Measurements from ENCODE around the gene MON1B.
"Not testable (repeated sequence)": the region's sequence is repeated elsewhere in the genome, so short reads cannot be mapped to it uniquely, and the experiment has no call there.

Gene MON1B

GRCh38 chr16:77199211-77199610, 8.2 kb downstream of the MON1B start, which contains the start of gene SYCE1L:
SYCE1L (plus strand) TSS chr16:77199408; CDS start chr16:77199452, 44 bp downstream.
- DNase-seq = no peak

- no peak for DNase-seq
Observed at GRCh38 chr16:77206533-77206932, 15.5 kb downstream of the MON1B start.

- DNase-seq = no peak
Observed at GRCh38 chr16:77207030-77207429, 16.0 kb downstream of the MON1B start.

GRCh38 chr16:77208382-77208781, 17.4 kb downstream of the MON1B start:
- no peak for DNase-seq

- peak; percentile 67 for DNase-seq
Observed at GRCh38 chr16:77211880-77212740, 21.1 kb downstream of the MON1B start.

GRCh38 chr16:77212741-77213541, 22.0 kb downstream of the MON1B start:
- DNase-seq = peak; percentile 56

- no peak for DNase-seq
Observed at GRCh38 chr16:77213542-77214106, 22.6 kb downstream of the MON1B start.

GRCh38 chr16:77214411-77215138, 23.6 kb downstream of the MON1B start:
- no peak for DNase-seq

- DNase-seq = no peak
Observed at GRCh38 chr16:77219437-77219836, 28.4 kb downstream of the MON1B start.

GRCh38 chr16:77220427-77220826, 29.4 kb downstream of the MON1B start:
- no peak for DNase-seq

GRCh38 chr16:77221482-77221881, 30.5 kb downstream of the MON1B start:
- DNase-seq = no peak

- no peak for DNase-seq
Observed at GRCh38 chr16:77223184-77223583, 32.2 kb downstream of the MON1B start.

- no peak for DNase-seq
Observed at GRCh38 chr16:77225182-77225581, 34.2 kb downstream of the MON1B start.

GRCh38 chr16:77227745-77228144, 36.8 kb downstream of the MON1B start:
- no peak for DNase-seq

- DNase-seq = no peak
Observed at GRCh38 chr16:77231047-77231446, 40.1 kb downstream of the MON1B start.

GRCh38 chr16:77233799-77234519, 43.0 kb downstream of the MON1B start:
- DNase-seq = no peak

GRCh38 chr16:77234611-77235010, 43.6 kb downstream of the MON1B start:
- DNase-seq = no peak

GRCh38 chr16:77236063-77236511, 45.1 kb downstream of the MON1B start:
- peak; percentile 79 for DNase-seq

GRCh38 chr16:77238593-77238992, 47.6 kb downstream of the MON1B start:
- DNase-seq = no peak

GRCh38 chr16:77242471-77242870, 51.5 kb downstream of the MON1B start:
- DNase-seq = not testable (repeated sequence)

GRCh38 chr16:77246150-77246549, 55.2 kb downstream of the MON1B start:
- DNase-seq = no peak

- no peak for DNase-seq
Observed at GRCh38 chr16:77250400-77250799, 59.4 kb downstream of the MON1B start.

All from central memory CD4-positive, alpha-beta T cell (primary cell).